Esophagus squamous epithelium (tissue), 5 donors: ENCODE measurements around the gene KDM4C. TPM values are rescaled to one million over a fixed set of nuclear protein-coding genes. Genes with fewer than 3 reads are reported as not detected.

ENCODE experiments used
- DNase-seq: peaks from one replicate; lab custom pipeline; 2025; lab: John Stamatoyannopoulos, UW
- H3K27ac ChIP-seq, 4 donors: fragments of 200-600 bp; sonication (generic); one replicate each; pipeline ENCODE4 v1.5.1; 2016 to 2019; ENCODE audit warnings: mild to moderate bottlenecking in 1 of 4
- H3K27me3 ChIP-seq, 4 donors: fragments of 200-600 bp; sonication (generic); 1 replicate in 3 of 4; 2 replicates in 1 of 4; pipeline versions ENCODE4 v1.5.1 to v1.6.0; 2017 to 2021; ENCODE audit warnings: antibody characterized with exemption in 1 of 4
- H3K36me3 ChIP-seq, 3 donors: fragments of 200-600 bp; sonication (generic); one replicate each; pipeline ENCODE4 v1.5.1; 2016 to 2019
- H3K4me1 ChIP-seq, 3 donors: fragments of 200-600 bp; sonication (generic); one replicate each; pipeline ENCODE4 v1.5.1; 2017 to 2019
- H3K4me3 ChIP-seq, 4 donors: fragments of 200-600 bp; sonication (generic); 1 replicate in 3 of 4; 2 replicates in 1 of 4; pipeline ENCODE4 v1.5.1; 2016 to 2019; ENCODE audit warnings: mild to moderate bottlenecking in 2 of 4, moderate library complexity in 1 of 4
- H3K9me3 ChIP-seq, 3 donors: fragments of 200-600 bp; sonication (generic); one replicate each; pipeline ENCODE4 v1.5.1; 2016 to 2019
- POLR2A ChIP-seq, 4 donors: fragments of 450-650 bp; IDR thresholded peaks; one replicate each; pipeline ENCODE4 v1.6.1; 2017; ENCODE audit warnings: antibody characterized with exemption in 4 of 4, mild to moderate bottlenecking in 4 of 4, moderate library complexity in 3 of 4
- WGBS, 2 donors: methylation state at CpG; one replicate each; pipeline ENCODE4 v1.1.5; 2018; 5-methylcytosine and 5-hydroxymethylcytosine counted together
- intact Hi-C: fragments of 100-400 bp; cut with DNase I; formaldehyde crosslinking; loops from one replicate; pipeline ENCODE4 v1.15.0; 2022
- total RNA-seq, 4 donors: library from RNA; depleted of rRNA; stranded (reverse); fragments of >200 nt; gene quantifications; one replicate each; pipeline ENCODE4 v1.1.0, GENCODE V29; 2016
- TF ChIP-seq, protein P1 (sequence below), 6 experiments: fragments of 450-650 bp in 4 of 6; fragments of 200-600 bp in 2 of 6; sonication (generic) in 2 of 6; IDR thresholded peaks; one replicate each; pipeline ENCODE4 v1.5.1; 2016 to 2019; ENCODE audit warnings: antibody characterized with exemption in 6 of 6, mild to moderate bottlenecking in 4 of 6, moderate library complexity in 4 of 6
- donor health status: DM: yes; HTN: yes; CAD: no.

The KDM4C gene
- total RNA-seq, 4 donors from 2014 or later = 12.5 to 43.9 (median 22.9) TPM

DNA sequence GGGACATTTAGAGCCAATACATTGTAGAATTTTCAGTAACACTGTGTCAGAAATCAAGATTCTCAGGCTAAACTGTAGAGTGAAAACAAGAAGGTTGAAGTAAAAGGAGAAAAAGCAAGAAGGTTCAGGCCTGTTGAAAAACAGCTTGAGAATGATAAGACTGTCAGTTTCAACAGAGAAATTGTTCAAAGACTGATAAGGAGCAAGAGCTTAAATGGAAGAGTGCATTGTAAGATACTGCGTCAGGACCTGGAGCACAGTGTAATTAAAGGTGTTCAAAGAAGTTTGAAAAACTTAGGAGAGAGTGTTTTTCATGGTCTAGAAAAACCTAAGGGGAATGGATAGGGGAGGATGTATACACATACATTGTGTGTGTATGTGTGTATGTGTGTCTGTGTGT lies 408.3 kb downstream of the KDM4C start:
- H3K36me3 ChIP-seq = peaks cover 0 to 64% (median 0%) of the 10 kb centered on the region in 3 donors
- 90 to 100% methylated on average over 1 of the region's 1 CpG for WGBS, 2 donors
- intact Hi-C loops = no loop called here
- H3K4me3 ChIP-seq = no peak overlapping the region
- H3K27ac ChIP-seq = no peak overlapping the region
- no peak for TF ChIP-seq POLR2A (IDR thresholded peaks at IDR 0.05)
- TF ChIP-seq, protein P1, sequence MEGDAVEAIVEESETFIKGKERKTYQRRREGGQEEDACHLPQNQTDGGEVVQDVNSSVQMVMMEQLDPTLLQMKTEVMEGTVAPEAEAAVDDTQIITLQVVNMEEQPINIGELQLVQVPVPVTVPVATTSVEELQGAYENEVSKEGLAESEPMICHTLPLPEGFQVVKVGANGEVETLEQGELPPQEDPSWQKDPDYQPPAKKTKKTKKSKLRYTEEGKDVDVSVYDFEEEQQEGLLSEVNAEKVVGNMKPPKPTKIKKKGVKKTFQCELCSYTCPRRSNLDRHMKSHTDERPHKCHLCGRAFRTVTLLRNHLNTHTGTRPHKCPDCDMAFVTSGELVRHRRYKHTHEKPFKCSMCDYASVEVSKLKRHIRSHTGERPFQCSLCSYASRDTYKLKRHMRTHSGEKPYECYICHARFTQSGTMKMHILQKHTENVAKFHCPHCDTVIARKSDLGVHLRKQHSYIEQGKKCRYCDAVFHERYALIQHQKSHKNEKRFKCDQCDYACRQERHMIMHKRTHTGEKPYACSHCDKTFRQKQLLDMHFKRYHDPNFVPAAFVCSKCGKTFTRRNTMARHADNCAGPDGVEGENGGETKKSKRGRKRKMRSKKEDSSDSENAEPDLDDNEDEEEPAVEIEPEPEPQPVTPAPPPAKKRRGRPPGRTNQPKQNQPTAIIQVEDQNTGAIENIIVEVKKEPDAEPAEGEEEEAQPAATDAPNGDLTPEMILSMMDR (IDR thresholded peaks at IDR 0.05) = no peak
- no peak for DNase-seq
- no peaks in the 10 kb centered on the region for H3K4me1 ChIP-seq
- H3K9me3 ChIP-seq = no peaks in the 10 kb centered on the region
- no peaks in the 10 kb centered on the region for H3K27me3 ChIP-seq

DNA sequence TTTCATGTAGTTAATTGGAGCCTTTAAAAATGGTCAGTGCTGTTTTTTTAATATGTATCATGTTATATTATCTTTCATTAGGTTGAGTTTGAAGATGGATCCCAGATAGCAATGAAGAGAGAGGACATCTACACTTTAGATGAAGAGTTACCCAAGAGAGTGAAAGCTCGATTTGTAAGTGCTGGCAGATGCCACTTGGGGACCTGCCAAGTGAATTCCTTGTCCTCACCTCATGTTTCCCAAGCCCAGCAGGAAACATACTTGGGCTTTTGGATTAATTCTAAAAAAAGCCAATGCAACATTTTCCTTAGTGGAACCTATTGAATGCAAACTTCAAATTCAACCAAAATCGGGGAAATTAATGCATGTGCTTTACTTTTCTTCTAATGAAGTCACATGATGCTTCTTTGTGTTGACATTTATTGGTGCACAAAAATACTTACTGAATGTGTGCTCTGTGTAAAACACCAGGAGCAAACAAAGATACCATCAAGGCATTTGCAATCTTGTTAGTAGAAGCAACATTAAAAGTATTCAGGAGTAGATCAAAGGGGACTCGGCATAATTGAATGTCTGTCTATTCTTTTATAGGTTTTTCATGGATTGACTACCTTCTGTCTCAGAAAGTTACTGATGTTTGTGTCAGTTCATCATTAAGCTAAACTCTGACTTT lies 412.1 kb downstream of the KDM4C start:
- no peaks in the 10 kb centered on the region for H3K9me3 ChIP-seq
- intact Hi-C loops = no loop called here
- peaks cover 0 to 10% (median 0%) of the 10 kb centered on the region in 3 donors for H3K4me1 ChIP-seq
- WGBS, 2 donors = 59 to 75% methylated on average over 3 of the region's 3 CpGs
- no peak for TF ChIP-seq POLR2A (IDR thresholded peaks at IDR 0.05)
- TF ChIP-seq, protein P1 (IDR thresholded peaks at IDR 0.05) = no peak
- H3K27ac ChIP-seq = no peak overlapping the region
- H3K4me3 ChIP-seq = no peak overlapping the region
- no peak for DNase-seq
- peaks cover 0 to 80% (median 0%) of the 10 kb centered on the region in 3 donors for H3K36me3 ChIP-seq
- H3K27me3 ChIP-seq = no peaks in the 10 kb centered on the region

DNA sequence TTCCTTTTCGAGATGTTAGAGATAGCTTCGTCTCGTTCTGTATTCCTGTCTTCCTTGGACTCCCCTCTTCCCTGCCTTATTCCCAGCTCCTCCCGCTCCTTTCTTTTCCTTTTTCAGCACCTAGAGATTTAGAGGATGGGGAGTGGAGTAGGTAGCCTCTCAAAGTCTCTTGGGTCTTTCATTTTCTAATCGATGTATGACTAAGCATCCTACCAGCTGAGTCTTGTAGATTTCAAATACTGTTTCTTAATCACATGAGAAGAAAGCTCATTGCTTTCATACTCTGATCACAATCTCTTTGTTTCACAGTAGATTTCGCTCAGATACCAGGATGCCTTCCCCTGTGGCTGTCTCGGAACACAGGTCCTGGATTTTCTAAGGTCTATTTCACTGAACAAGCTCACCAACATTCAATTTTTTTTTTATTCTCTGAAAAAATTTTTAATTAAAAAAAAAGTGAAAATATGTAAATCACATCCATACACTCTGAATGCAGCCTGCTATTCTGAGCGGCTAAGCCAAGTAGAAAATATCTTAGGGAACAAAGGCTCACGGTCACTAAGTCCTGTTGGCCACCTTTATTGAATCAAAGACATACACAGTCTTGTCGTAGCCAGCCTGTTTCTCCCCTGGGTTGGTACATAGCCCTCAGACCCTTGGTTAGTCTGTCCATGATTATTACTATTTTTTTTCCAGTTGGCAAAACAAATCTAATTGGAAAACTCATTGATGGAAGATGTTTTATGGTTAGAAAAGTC lies 413.8 kb downstream of the KDM4C start:
- intact Hi-C loops = no loop called here
- Histone ChIP-seq H3K27ac (no peak overlapping the region), H3K27me3 (no peaks in the 10 kb centered on the region), H3K9me3 (no peaks in the 10 kb centered on the region), H3K4me1 (peaks cover 0 to 13% (median 0%) of the 10 kb centered on the region in 3 donors), H3K4me3 (no peak overlapping the region), H3K36me3 (peaks cover 0 to 78% (median 0%) of the 10 kb centered on the region in 3 donors)
- DNase-seq = no peak
- TF ChIP-seq, protein P1 (IDR thresholded peaks at IDR 0.05) = no peak
- TF ChIP-seq POLR2A (IDR thresholded peaks at IDR 0.05) = no peak
- WGBS, 2 donors = 83 to 89% methylated on average over 10 of the region's 10 CpGs

DNA sequence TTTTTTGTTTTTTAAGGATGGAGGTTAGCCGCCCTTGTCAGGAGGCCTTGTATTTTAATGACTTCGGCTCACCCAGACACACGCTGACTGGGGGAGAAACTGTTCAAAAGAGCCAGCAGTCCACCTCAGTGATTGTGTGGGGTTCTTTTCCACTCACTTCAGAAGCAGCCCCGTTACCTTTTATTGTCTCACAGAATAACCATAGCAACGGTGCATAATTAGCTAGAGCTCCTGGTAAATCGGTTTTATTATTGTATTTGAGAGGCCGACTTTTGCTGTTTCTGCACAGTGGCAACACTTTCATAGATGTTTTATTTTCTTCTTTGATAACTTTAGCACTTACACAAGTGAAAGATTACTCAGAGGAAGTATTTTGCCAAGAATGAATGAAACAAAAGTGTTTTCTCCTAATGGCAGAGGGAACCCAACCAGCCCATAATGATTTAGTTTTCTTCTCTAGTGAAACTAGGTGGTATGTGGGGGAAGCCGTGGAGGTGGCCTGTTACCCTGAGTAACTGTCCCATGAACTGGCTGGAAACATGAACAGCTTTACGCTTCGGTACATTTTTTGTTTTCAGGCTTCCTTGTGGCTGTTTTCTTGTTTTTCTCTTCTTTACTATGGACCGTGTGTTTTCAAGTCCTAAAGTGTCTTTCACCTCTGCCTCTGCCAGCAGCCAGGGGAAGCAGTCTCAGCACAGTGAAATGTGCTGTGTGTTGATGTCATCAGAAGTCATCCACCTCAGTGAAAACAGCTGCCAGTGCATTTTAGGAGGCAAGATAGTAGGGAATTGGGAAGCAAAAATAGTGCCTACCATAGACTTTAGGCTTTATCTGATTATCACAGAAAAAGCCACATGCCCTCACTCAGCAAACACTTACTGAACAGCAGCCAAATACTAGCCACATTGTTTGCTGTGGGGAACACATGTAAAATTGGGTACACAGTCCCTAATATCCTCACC lies 414.7 kb downstream of the KDM4C start:
- Histone ChIP-seq H3K27ac (no peak overlapping the region), H3K9me3 (no peaks in the 10 kb centered on the region), H3K27me3 (no peaks in the 10 kb centered on the region), H3K36me3 (peaks cover 0 to 75% (median 0%) of the 10 kb centered on the region in 3 donors), H3K4me1 (peaks cover 0 to 16% (median 0%) of the 10 kb centered on the region in 3 donors), H3K4me3 (no peak overlapping the region)
- WGBS, 2 donors = 90 to 92% methylated on average over 11 of the region's 11 CpGs
- DNase-seq = no peak
- intact Hi-C loops = no loop called here
- TF ChIP-seq POLR2A (IDR thresholded peaks at IDR 0.05) = no peak
- TF ChIP-seq, protein P1 (IDR thresholded peaks at IDR 0.05) = no peak
